Measurements from ENCODE around the gene USP30. TPM values are rescaled to one million over a fixed set of nuclear protein-coding genes. Genes with fewer than 3 reads are reported as not detected.

The USP30 gene
- total RNA-seq, 1 experiment from 2014 or later: 12.5 TPM

DNA sequence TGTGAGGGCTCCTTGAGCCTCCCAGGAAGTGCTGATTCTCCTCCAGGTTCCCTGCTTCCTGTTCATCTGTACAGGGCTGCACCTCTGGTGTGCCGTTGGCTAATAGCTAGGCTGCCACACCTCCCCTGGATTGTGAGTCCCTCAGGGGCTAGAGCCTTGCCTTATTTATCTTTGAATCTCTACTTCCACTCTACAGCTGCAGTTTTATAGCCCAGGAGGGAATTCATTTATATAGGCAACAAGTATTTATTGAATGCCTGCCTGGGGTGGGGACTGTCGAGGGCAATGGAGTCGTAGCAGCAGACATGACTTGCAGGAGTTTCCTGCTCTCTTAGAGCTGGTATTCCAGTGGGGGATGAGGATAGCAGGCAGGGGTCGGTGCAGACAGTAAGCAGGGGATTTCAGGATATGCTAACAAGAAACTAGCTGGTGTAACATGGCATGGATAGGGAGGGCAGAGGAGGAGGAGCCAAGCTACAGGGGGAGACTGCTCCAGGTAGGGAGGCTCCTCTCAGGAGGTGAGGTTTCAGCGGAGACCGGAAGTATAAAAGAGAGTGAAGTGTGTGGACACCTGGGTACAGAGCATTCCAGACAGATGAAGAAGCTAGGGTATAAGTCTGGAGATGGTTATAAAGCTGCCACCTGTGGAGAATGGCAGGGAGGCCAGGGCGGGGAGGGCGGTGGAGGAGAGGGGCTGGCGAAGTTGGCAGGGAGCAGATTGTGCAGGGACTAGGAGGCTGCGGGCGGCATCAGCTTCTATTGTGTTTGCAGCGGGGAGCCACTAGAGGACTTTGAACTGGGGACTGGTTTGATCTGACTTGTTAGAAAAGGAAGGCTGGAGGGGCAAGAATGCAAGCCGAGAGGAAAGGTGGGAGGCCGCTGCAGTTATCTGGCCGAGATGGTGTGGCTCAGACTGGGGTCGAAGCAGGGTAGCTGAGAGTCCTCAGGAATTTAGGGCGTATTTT is 17.2 kb downstream of the USP30 start:
- BruUV-seq (replicated peaks): no TSS peak
- Histone ChIP-seq H2AFZ (no peak overlapping the region), H4K20me1 (ENCODE audit: insufficient read depth) (no peaks in the 10 kb centered on the region), H3K79me2 (ENCODE audit: low read depth) (no peaks in the 10 kb centered on the region), H3F3A (ENCODE audit: insufficient read depth, low read depth) (no peaks in the 10 kb centered on the region), H3K4me1 (replicated peaks; ENCODE audit: insufficient read depth) (no peaks in the 10 kb centered on the region), H3K9me3 (ENCODE audit: insufficient read depth, low read depth) (no peaks in the 10 kb centered on the region), H3K36me3 (ENCODE audit: low read depth) (no peaks in the 10 kb centered on the region), H3K9me2 (ENCODE audit: insufficient read depth) (no peaks in the 10 kb centered on the region), H3K27me3 (ENCODE audit: insufficient read depth, low read depth) (no peaks in the 10 kb centered on the region), H3K4me2 (no peak overlapping the region), H3K27ac (no peak overlapping the region), H3K4me3 (no peak overlapping the region)
- ChIA-PET POLR2A (ENCODE audit: unreplicated experiment) (no interaction called here), CTCF (no interaction called here)
- intact Hi-C loops (cut with micrococcal nuclease; ENCODE audit: unreplicated experiment): no loop called here
- DNase-seq: no peak
- TF ChIP-seq, protein P1, sequence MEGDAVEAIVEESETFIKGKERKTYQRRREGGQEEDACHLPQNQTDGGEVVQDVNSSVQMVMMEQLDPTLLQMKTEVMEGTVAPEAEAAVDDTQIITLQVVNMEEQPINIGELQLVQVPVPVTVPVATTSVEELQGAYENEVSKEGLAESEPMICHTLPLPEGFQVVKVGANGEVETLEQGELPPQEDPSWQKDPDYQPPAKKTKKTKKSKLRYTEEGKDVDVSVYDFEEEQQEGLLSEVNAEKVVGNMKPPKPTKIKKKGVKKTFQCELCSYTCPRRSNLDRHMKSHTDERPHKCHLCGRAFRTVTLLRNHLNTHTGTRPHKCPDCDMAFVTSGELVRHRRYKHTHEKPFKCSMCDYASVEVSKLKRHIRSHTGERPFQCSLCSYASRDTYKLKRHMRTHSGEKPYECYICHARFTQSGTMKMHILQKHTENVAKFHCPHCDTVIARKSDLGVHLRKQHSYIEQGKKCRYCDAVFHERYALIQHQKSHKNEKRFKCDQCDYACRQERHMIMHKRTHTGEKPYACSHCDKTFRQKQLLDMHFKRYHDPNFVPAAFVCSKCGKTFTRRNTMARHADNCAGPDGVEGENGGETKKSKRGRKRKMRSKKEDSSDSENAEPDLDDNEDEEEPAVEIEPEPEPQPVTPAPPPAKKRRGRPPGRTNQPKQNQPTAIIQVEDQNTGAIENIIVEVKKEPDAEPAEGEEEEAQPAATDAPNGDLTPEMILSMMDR (conservative IDR thresholded peaks at IDR 0.05): no peak
- TF ChIP-seq EZH2 (IDR thresholded peaks at IDR 0.05; ENCODE audit: low read depth): no peak

DNA sequence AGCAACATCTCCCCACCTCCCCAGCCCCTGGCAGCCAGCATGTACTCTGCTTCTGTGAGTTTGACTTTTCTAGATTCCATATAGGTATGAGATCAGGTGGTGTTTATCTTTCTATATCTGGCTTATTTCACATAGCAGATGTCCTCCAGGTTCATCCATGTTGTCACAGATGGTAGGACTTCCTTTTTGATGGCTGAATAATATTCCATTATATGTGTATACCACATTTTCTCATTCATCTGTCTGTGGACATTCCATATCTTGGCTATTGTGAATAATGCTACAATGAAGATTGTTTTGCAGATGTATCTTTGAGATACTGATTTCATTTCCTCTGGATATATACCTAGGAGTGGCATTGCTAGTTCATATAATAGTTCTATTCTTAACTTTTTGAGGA is 22.5 kb downstream of the USP30 start:
- no TSS peak for BruUV-seq (replicated peaks)
- POLR2A ChIA-PET (ENCODE audit: unreplicated experiment): no interaction called here
- CTCF ChIA-PET: no interaction called here

DNA sequence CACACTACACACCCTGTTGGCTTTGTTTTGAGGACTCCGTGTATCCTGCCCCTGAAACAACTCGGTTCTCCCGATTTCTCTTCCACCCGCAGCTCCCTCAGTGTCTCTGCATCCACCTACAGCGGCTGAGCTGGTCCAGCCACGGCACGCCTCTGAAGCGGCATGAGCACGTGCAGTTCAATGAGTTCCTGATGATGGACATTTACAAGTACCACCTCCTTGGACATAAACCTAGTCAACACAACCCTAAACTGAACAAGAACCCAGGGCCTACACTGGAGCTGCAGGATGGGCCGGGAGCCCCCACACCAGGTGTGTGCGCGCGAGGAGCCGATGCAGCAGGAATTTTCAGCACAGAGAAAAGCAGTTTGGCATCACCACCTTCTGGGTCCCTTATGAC is 30.4 kb downstream of the USP30 start:
- TF ChIP-seq EZH2 (IDR thresholded peaks at IDR 0.05; ENCODE audit: low read depth): no peak
- TF ChIP-seq, protein P1 (conservative IDR thresholded peaks at IDR 0.05): no peak
- POLR2A ChIA-PET (ENCODE audit: unreplicated experiment): no interaction called here
- 0 out of 2 replicates have a peak, but pooled peaks cover 4% of the 10 kb centered on the region for H3K36me3 ChIP-seq (ENCODE audit: low read depth)
- no peak overlapping the region for H3K4me2 ChIP-seq
- no TSS peak for BruUV-seq (replicated peaks)
- no peaks in the 10 kb centered on the region for H3K4me1 ChIP-seq (replicated peaks; ENCODE audit: insufficient read depth)
- H3F3A ChIP-seq (ENCODE audit: insufficient read depth, low read depth): peaks cover 4% of the 10 kb centered on the region; the same call in 1 of the 2 replicates
- no peaks in the 10 kb centered on the region for H3K79me2 ChIP-seq (ENCODE audit: low read depth)
- H3K27ac ChIP-seq: no peak overlapping the region
- intact Hi-C loops (cut with micrococcal nuclease; ENCODE audit: unreplicated experiment): no loop called here
- H3K27me3 ChIP-seq (ENCODE audit: insufficient read depth, low read depth): no peaks in the 10 kb centered on the region
- H2AFZ ChIP-seq: no peak overlapping the region
- CTCF ChIA-PET: no interaction called here
- H4K20me1 ChIP-seq (ENCODE audit: insufficient read depth): no peaks in the 10 kb centered on the region
- no peak for DNase-seq
- H3K4me3 ChIP-seq: no peak overlapping the region
- no peaks in the 10 kb centered on the region for H3K9me2 ChIP-seq (ENCODE audit: insufficient read depth)
- H3K9me3 ChIP-seq (ENCODE audit: insufficient read depth, low read depth): no peaks in the 10 kb centered on the region

More for the DNA sequence above, 22.5 kb downstream of the USP30 start:
- 0 out of 2 replicates have a peak, but pooled peaks cover 4% of the 10 kb centered on the region for H3K9me2 ChIP-seq (ENCODE audit: insufficient read depth)
- H4K20me1 ChIP-seq (ENCODE audit: insufficient read depth): no peaks in the 10 kb centered on the region
- H3K79me2 ChIP-seq (ENCODE audit: low read depth): no peaks in the 10 kb centered on the region
- no peak for TF ChIP-seq EZH2 (IDR thresholded peaks at IDR 0.05; ENCODE audit: low read depth)
- TF ChIP-seq, protein P1 (conservative IDR thresholded peaks at IDR 0.05): no peak
- H3K4me1 ChIP-seq (replicated peaks; ENCODE audit: insufficient read depth): no peaks in the 10 kb centered on the region
- H3K27ac ChIP-seq: no peak overlapping the region
- intact Hi-C loops (cut with micrococcal nuclease; ENCODE audit: unreplicated experiment): no loop called here
- no peaks in the 10 kb centered on the region for H3K9me3 ChIP-seq (ENCODE audit: insufficient read depth, low read depth)
- H3K4me2 ChIP-seq: no peak overlapping the region
- no peak for DNase-seq
- H3F3A ChIP-seq (ENCODE audit: insufficient read depth, low read depth): no peaks in the 10 kb centered on the region
- no peak overlapping the region for H3K4me3 ChIP-seq
- no peaks in the 10 kb centered on the region for H3K36me3 ChIP-seq (ENCODE audit: low read depth)
- H2AFZ ChIP-seq: no peak overlapping the region
- H3K27me3 ChIP-seq (ENCODE audit: insufficient read depth, low read depth): no peaks in the 10 kb centered on the region
